Transverse colon (tissue), 4 donors: ENCODE results near the gene CBX7. TPM values are rescaled to one million over a fixed set of nuclear protein-coding genes. Genes with fewer than 3 reads are reported as not detected.
A peak's percentile ranks its signal among the peaks of the same experiment; 100 is the strongest.
"Not testable (repeated sequence)": the region's sequence is repeated elsewhere in the genome, so short reads cannot be mapped to it uniquely, and the experiment has no call there.

Experiments
- DNase-seq: peaks from one replicate; pipeline ENCODE4 v3.0.0-alpha.2; 2019
- H3K27ac ChIP-seq, 4 donors: fragments of 200-600 bp; sonication (generic); 2 replicates each; pipeline ENCODE4 v1.5.1; 2016 to 2018; ENCODE audit warnings: inconsistent platforms in 4 of 4
- H3K27me3 ChIP-seq: fragments of 200-600 bp; sonication (generic); 2 replicates; pipeline ENCODE4 v1.5.1; 2017; ENCODE audit warnings: inconsistent platforms
- H3K36me3 ChIP-seq, 4 donors: fragments of 200-600 bp; sonication (generic); 2 replicates each; pipeline ENCODE4 v1.5.1; 2017 to 2019; ENCODE audit warnings: inconsistent platforms in 4 of 4
- H3K4me1 ChIP-seq, 4 donors: fragments of 200-600 bp; sonication (generic); 2 replicates each; pipeline ENCODE4 v1.5.1; 2017 to 2020; ENCODE audit warnings: inconsistent platforms in 4 of 4
- H3K4me3 ChIP-seq, 4 donors: fragments of 200-600 bp; sonication (generic); 1 replicate in 1 of 4; 2 replicates in 3 of 4; pipeline versions ENCODE4 v1.5.1 to v1.6.1; 2017 to 2019; ENCODE audit warnings: inconsistent platforms in 4 of 4
- H3K9me3 ChIP-seq, 2 donors: fragments of 200-600 bp; sonication (generic); 2 replicates each; pipeline ENCODE4 v1.5.1; 2017 to 2019; ENCODE audit warnings: inconsistent platforms in 2 of 2
- CTCF ChIP-seq, 5 experiments: fragments of 200-600 bp in 3 of 5; fragments of 450-650 bp in 2 of 5; sonication (generic) in 3 of 5; IDR thresholded peaks; 1 replicate in 2 of 5; 2 replicates in 3 of 5; pipeline ENCODE4 v1.5.1; 2016 to 2017; ENCODE audit warnings: antibody characterized with exemption in 5 of 5, inconsistent platforms in 3 of 5, mild to moderate bottlenecking in 2 of 5, moderate library complexity in 1 of 5
- EP300 ChIP-seq: sonication (generic); formaldehyde crosslinking; IDR thresholded peaks from one replicate; pipeline ENCODE4 v1.6.1; 2017; ENCODE audit warnings: antibody characterized with exemption, low read depth
- POLR2A ChIP-seq: fragments of 450-650 bp; IDR thresholded peaks from one replicate; pipeline ENCODE4 v1.6.1; 2016; ENCODE audit warnings: antibody characterized with exemption, mild to moderate bottlenecking, moderate library complexity
- POLR2AphosphoS5 ChIP-seq, 3 donors: sonication (generic); formaldehyde crosslinking; IDR thresholded peaks; one replicate each; pipeline ENCODE4 v1.6.1; 2016; ENCODE audit warnings: antibody characterized with exemption in 3 of 3
- WGBS, 2 donors: methylation state at CpG; one replicate each; pipeline ENCODE4 v1.1.5; 2018; ENCODE audit warnings: low coverage in 1 of 2; 5-methylcytosine and 5-hydroxymethylcytosine counted together
- in situ Hi-C, 4 donors: fragments of 200-750 bp; cut with MboI; loops; one replicate each; pipeline versions ENCODE4 v1.15.0 to v1.15.1; 2017; ENCODE audit warnings: low sequenced_read_pairs in 3 of 4, low pct_ligation_motif_present in 1 of 4, low pct_unique_long_range_greater_than_20kb in 1 of 4
- intact Hi-C: fragments of 100-400 bp; cut with DNase I; formaldehyde crosslinking; loops from one replicate; pipeline ENCODE4 v1.15.1; 2023; ENCODE audit warnings: low total_unique reads
- total RNA-seq, 4 donors: library from RNA; depleted of rRNA; stranded (reverse); fragments of >200 nt; gene quantifications; one replicate each; pipeline ENCODE4 v1.1.0, GENCODE V29; 2016

Gene CBX7
- total RNA-seq, 4 donors from 2014 or later: 15.3 to 129 (median 58.4) TPM

- H3K27ac ChIP-seq: peak overlapping the region; percentile 76 to 79 (median 78)
- intact Hi-C loops (loop anchor here (10.0 kb wide), 1 partner anchor 352 kb away; the partner anchor contains the start of gene ATF4), in situ Hi-C loops (loop anchor here in 3 of 4 donors (5.0 to 25.0 kb wide), 4 partner anchors 132 to 364 kb away; partner anchors contain the start of genes RPL3 (in 1 of the 3) and RPS19BP1 (in 1 of the 3))
- no peaks in the 10 kb centered on the region for H3K36me3 ChIP-seq
- H3K27me3 ChIP-seq: peaks cover 6% of the 10 kb centered on the region
- no peaks in the 10 kb centered on the region for H3K9me3 ChIP-seq
- TF ChIP-seq EP300 (no peak), POLR2A (no peak), CTCF (IDR thresholded peaks at IDR 0.05) (no peak), POLR2AphosphoS5 (IDR thresholded peaks at IDR 0.05) (no peak)
- DNase-seq: no peak
- peaks cover 22 to 45% (median 28%) of the 10 kb centered on the region in 4 donors for H3K4me1 ChIP-seq
- 82 to 84% methylated on average over 3 to 16 of the region's 16 CpGs for WGBS, 2 donors
- no peak overlapping the region for H3K4me3 ChIP-seq
Measured at GRCh38 chr22:39173050-39173706, 20.7 kb upstream of the CBX7 start.

GRCh38 chr22:39172265-39173049 lies 20.0 kb upstream of the CBX7 start:
- intact Hi-C loops: loop anchor here (10.0 kb wide), 1 partner anchor 352 kb away; the partner anchor contains the start of gene ATF4
- H3K4me1 ChIP-seq: peaks cover 22 to 44% (median 28%) of the 10 kb centered on the region in 4 donors
- H3K27ac ChIP-seq: peak overlapping the region in 3 of 4 donors; percentile 76 to 79 (median 77)

GRCh38 chr22:39171623-39172264 lies 19.3 kb upstream of the CBX7 start:
- Histone ChIP-seq H3K4me1 (peaks cover 22 to 37% (median 28%) of the 10 kb centered on the region in 4 donors), H3K27ac (no peak overlapping the region), H3K27me3 (peaks cover 6% of the 10 kb centered on the region), H3K36me3 (no peaks in the 10 kb centered on the region), H3K9me3 (no peaks in the 10 kb centered on the region), H3K4me3 (no peak overlapping the region)
- no peak for DNase-seq
- intact Hi-C loops: loop anchor here (2.0 to 10.0 kb wide), 2 partner anchors 143 to 353 kb away; partner anchors contain the start of gene ATF4
- TF ChIP-seq EP300: no peak
- no peak for TF ChIP-seq POLR2AphosphoS5 (IDR thresholded peaks at IDR 0.05)
- TF ChIP-seq CTCF (IDR thresholded peaks at IDR 0.05): no peak
- TF ChIP-seq POLR2A: no peak
- in situ Hi-C loops: loop anchor here in 3 of 4 donors (5.0 to 25.0 kb wide), 4 partner anchors 133 to 366 kb away; partner anchors contain the start of genes RPL3 (in 1 of the 3) and RPS19BP1 (in 1 of the 3)
- WGBS, 2 donors: 71 to 76% methylated on average over 9 to 17 of the region's 17 CpGs

More at GRCh38 chr22:39172265-39173049, 20.0 kb upstream of the CBX7 start:
- WGBS, 2 donors: 56 to 82% methylated on average over 5 to 11 of the region's 11 CpGs
- in situ Hi-C loops: loop anchor here in 3 of 4 donors (5.0 to 25.0 kb wide), 4 partner anchors 132 to 365 kb away; partner anchors contain the start of genes RPL3 (in 1 of the 3) and RPS19BP1 (in 1 of the 3)
- not testable (repeated sequence) for H3K36me3 ChIP-seq, H3K27me3 ChIP-seq, H3K4me3 ChIP-seq, H3K9me3 ChIP-seq, DNase-seq

- peaks cover 1% of the 10 kb centered on the region for H3K27me3 ChIP-seq
- 0 to 20% methylated on average over 1 to 28 of the region's 28 CpGs for WGBS, 2 donors
- H3K4me3 ChIP-seq: peak overlapping the region in 1 of 4 donors; percentile 13
- DNase-seq: peak; percentile 87
- peaks cover 22 to 35% (median 25%) of the 10 kb centered on the region in 4 donors for H3K4me1 ChIP-seq
- in situ Hi-C loops: loop anchor here in 3 of 4 donors (5.0 to 25.0 kb wide), 4 partner anchors 134 to 366 kb away; partner anchors contain the start of genes RPL3 (in 1 of the 3) and RPS19BP1 (in 1 of the 3)
- TF ChIP-seq POLR2AphosphoS5 (IDR thresholded peaks at IDR 0.05) (no peak), CTCF (IDR thresholded peaks at IDR 0.05) (peak; percentile 95 to 96 (median 96))
- intact Hi-C loops: loop anchor here (2.0 to 10.0 kb wide), 2 partner anchors 144 to 354 kb away; partner anchors contain the start of gene ATF4
- H3K9me3 ChIP-seq: no peaks in the 10 kb centered on the region
- H3K36me3 ChIP-seq: no peaks in the 10 kb centered on the region
- H3K27ac ChIP-seq: no peak overlapping the region
Measured at GRCh38 chr22:39170825-39171622, 18.5 kb upstream of the CBX7 start.
